Esophagus muscularis mucosa (tissue), 4 donors: ENCODE data around the gene SLIRP.

Experiments
- CTCF ChIP-seq, 3 experiments: fragments of 200-600 bp in 2 of 3; fragments of 450-650 bp in 1 of 3; sonication (generic) in 2 of 3; IDR thresholded peaks; one replicate each; pipeline ENCODE4 v1.5.1; 2017 to 2019; ENCODE audit warnings: antibody characterized with exemption in 3 of 3, mild to moderate bottlenecking in 2 of 3, moderate library complexity in 1 of 3
- EP300 ChIP-seq: sonication (generic); formaldehyde crosslinking; IDR thresholded peaks from one replicate; pipeline ENCODE4 v1.6.1; 2017; ENCODE audit warnings: antibody characterized with exemption
- POLR2A ChIP-seq: fragments of 450-650 bp; IDR thresholded peaks from one replicate; pipeline ENCODE4 v1.6.1; 2017; ENCODE audit warnings: antibody characterized with exemption, moderate library complexity, mild to moderate bottlenecking, low read depth

DNA sequence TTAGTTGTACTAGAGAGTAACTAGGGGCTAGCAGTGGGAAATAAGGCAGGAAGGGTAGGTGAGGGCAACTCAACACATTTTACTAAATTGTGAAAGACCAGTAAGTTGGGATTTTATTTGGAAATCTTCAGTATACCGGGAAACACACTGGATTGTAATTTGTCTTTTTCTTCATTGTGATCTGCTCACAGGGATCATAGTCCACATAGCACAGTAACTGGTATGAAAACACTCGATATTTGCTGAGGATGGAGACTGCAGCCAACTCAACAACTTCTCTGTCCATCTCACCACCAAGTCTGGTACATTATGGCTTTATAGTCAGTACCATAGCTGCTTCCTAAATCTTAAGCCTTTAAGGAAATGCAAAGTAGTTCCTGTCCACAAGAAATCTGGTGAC lies 2.5 kb downstream of the SLIRP start:
- TF ChIP-seq CTCF (IDR thresholded peaks at IDR 0.05) (no peak), EP300 (no peak), POLR2A (no peak)
